Hepatocyte (in vitro differentiated cells): ENCODE measurements around the gene UBAP2L. TPM values are rescaled to one million over a fixed set of nuclear protein-coding genes. Genes with fewer than 3 reads are reported as not detected.
A peak's percentile ranks its signal among the peaks of the same experiment; 100 is the strongest.

ENCODE experiments used
- DNase-seq: peaks from one replicate; pipeline ENCODE4 v3.0.0-alpha.2; 2016; ENCODE audit warnings: low spot score
- H2AFZ ChIP-seq: fragments of 200-600 bp; sonication (generic); 2 replicates; pipeline ENCODE4 v1.6.0; 2016; ENCODE audit warnings: antibody characterized with exemption, mild to moderate bottlenecking
- H3K27ac ChIP-seq: fragments of 200-600 bp; sonication (generic); 2 replicates; pipeline ENCODE4 v1.5.1; 2016; ENCODE audit warnings: mild to moderate bottlenecking
- H3K27me3 ChIP-seq: fragments of 200-600 bp; sonication (generic); 2 replicates; pipeline ENCODE4 v1.6.1; 2016
- H3K36me3 ChIP-seq: fragments of 200-600 bp; sonication (generic); replicated peaks from 2 replicates; pipeline ENCODE4 v1.5.1; 2016; ENCODE audit warnings: low read depth; ENCODE audit not compliant: insufficient read depth
- H3K4me1 ChIP-seq: fragments of 200-600 bp; sonication (generic); 2 replicates; pipeline ENCODE4 v1.5.1; 2016; ENCODE audit warnings: mild to moderate bottlenecking, moderate library complexity; ENCODE audit not compliant: insufficient read depth
- H3K4me2 ChIP-seq: fragments of 200-600 bp; sonication (generic); 2 replicates; pipeline ENCODE4 v1.6.0; 2016
- H3K4me3 ChIP-seq: fragments of 200-600 bp; sonication (generic); 2 replicates; pipeline ENCODE4 v1.5.1; 2016; ENCODE audit warnings: mild to moderate bottlenecking
- H3K79me2 ChIP-seq: fragments of 200-600 bp; sonication (generic); 2 replicates; pipeline ENCODE4 v1.6.0; 2017; ENCODE audit warnings: mild to moderate bottlenecking
- H3K9me2 ChIP-seq: fragments of 200-600 bp; sonication (generic); replicated peaks from 2 replicates; pipeline ENCODE4 v1.6.0; 2017; ENCODE audit warnings: mild to moderate bottlenecking; ENCODE audit not compliant: insufficient read depth
- H3K9me3 ChIP-seq: fragments of 200-600 bp; sonication (generic); 2 replicates; pipeline ENCODE4 v1.5.1; 2016; ENCODE audit warnings: low read depth, mild to moderate bottlenecking
- H4K20me1 ChIP-seq: fragments of 200-600 bp; sonication (generic); 2 replicates; pipeline ENCODE4 v1.6.0; 2016; ENCODE audit warnings: mild to moderate bottlenecking; ENCODE audit not compliant: insufficient read depth, poor library complexity, severe bottlenecking
- EZH2 ChIP-seq: fragments of 200-600 bp; sonication (generic); IDR thresholded peaks from 2 replicates; pipeline ENCODE4 v1.6.1; 2016; ENCODE audit warnings: antibody characterized with exemption, mild to moderate bottlenecking, borderline replicate concordance
- EZH2phosphoT487 ChIP-seq: fragments of 200-600 bp; sonication (generic); IDR thresholded peaks from one replicate; pipeline ENCODE4 v1.6.1; 2018; ENCODE audit warnings: antibody characterized with exemption, mild to moderate bottlenecking, low read depth, moderate library complexity; ENCODE audit not compliant: unreplicated experiment, severe bottlenecking
- WGBS: methylation state at CpG from one replicate; pipeline ENCODE4 v1.1.6; 2016; ENCODE audit warnings: low lambda C conversion rate; ENCODE audit errors: missing lambda C conversion rate; 5-methylcytosine and 5-hydroxymethylcytosine counted together
- polyA plus RNA-seq: library from polyadenylated mRNA; unstranded; fragments of >200 nt; fragmentation: Nextera tagmentation; extraction: Ambion mirVana; gene quantifications from 2 replicates; pipeline ENCODE4 v1.2.1, GENCODE V29; 2016
- total RNA-seq: library from RNA; depleted of rRNA; stranded (reverse); fragments of >200 nt; gene quantifications from 2 replicates; pipeline ENCODE4 v1.2.3, GENCODE V29; 2014
- TF ChIP-seq, protein P1 (sequence below): fragments of 200-600 bp; sonication (generic); IDR thresholded peaks from 2 replicates; pipeline ENCODE4 v1.5.1; 2016; ENCODE audit warnings: antibody characterized with exemption, mild to moderate bottlenecking; ENCODE audit not compliant: poor library complexity

The UBAP2L gene
- total and polyA plus RNA-seq, 2 experiments from 2014 or later, result 103 to 119 TPM

DNA sequence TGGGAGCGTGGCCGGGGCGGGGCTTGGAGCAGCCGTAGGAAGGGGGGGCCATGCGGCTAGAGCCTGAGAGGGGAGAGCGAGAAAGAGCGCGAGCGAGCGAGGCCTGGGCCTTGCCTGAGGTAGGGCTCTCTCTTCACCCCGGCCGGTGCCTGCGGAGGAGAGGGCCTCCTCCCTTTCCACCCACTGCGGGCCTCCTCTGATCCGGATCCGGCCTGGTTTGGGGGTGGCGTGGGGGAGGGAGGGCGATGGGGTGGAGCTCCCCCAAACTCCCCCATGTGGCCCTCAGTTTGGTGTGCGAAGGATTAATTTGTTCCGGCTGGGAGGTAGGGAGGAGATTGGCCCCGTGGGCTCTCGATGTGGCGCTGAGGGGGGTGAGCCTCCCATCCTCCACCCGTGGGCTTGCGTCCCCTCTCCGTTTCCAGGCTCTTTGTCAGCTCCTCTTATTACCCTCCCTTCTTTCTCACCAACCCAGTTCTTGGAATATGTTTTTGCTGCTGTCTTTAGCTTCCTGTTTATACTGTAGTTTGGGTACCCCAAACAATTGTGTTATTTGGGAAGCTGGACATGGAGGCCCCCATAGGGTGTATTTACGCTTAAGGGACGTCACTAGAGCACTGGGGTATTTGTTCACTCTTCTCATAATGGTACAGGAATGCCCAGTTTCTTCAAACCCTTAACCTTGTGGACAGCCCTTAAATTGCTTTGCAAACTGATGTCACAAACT, 685 bp downstream of the UBAP2L start:
- peak overlapping the region; percentile 71 for H3K4me3 ChIP-seq
- no peaks in the 10 kb centered on the region for H3K36me3 ChIP-seq
- TF ChIP-seq, protein P1, sequence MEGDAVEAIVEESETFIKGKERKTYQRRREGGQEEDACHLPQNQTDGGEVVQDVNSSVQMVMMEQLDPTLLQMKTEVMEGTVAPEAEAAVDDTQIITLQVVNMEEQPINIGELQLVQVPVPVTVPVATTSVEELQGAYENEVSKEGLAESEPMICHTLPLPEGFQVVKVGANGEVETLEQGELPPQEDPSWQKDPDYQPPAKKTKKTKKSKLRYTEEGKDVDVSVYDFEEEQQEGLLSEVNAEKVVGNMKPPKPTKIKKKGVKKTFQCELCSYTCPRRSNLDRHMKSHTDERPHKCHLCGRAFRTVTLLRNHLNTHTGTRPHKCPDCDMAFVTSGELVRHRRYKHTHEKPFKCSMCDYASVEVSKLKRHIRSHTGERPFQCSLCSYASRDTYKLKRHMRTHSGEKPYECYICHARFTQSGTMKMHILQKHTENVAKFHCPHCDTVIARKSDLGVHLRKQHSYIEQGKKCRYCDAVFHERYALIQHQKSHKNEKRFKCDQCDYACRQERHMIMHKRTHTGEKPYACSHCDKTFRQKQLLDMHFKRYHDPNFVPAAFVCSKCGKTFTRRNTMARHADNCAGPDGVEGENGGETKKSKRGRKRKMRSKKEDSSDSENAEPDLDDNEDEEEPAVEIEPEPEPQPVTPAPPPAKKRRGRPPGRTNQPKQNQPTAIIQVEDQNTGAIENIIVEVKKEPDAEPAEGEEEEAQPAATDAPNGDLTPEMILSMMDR, result no peak
- TF ChIP-seq EZH2phosphoT487, result no peak
- TF ChIP-seq EZH2, result no peak
- peak overlapping the region; percentile 100 for H3K27ac ChIP-seq
- DNase-seq, result peak; percentile 75
- peaks cover 58% of the 10 kb centered on the region for H4K20me1 ChIP-seq
- no peaks in the 10 kb centered on the region for H3K27me3 ChIP-seq
- peak overlapping the region; percentile 85 for H3K4me2 ChIP-seq
- H3K4me1 ChIP-seq, result peaks cover 30% of the 10 kb centered on the region
- no peaks in the 10 kb centered on the region for H3K9me3 ChIP-seq
- H3K9me2 ChIP-seq, result no peaks in the 10 kb centered on the region
- 1% methylated on average over 17 of the region's 28 CpGs for WGBS
- H2AFZ ChIP-seq, result peak overlapping the region; percentile 29
- peaks cover 91% of the 10 kb centered on the region for H3K79me2 ChIP-seq

DNA sequence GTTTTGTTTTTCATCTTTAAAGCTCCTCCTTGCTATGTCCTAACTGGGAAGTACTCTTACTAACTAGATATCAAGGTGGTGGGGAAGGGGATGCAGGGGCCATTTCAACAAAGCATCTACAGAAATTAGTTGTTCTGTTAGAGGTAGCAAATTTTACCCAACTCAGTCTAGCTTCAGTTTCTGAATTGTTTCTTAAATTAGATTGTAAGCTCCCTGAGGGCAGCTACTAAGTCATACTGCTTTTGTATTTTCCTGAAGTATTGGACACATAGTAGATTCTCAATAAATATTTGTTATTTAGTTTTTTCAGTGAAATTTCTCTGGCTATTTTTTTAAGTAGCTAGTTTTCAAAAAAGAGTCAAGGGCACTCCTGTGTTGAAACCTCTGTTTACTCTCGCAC, 1.8 kb downstream of the UBAP2L start:
- H4K20me1 ChIP-seq, result peaks cover 65% of the 10 kb centered on the region
- H3K27me3 ChIP-seq, result no peaks in the 10 kb centered on the region
- TF ChIP-seq, protein P1, result no peak
- TF ChIP-seq EZH2phosphoT487, result no peak
- TF ChIP-seq EZH2, result no peak
- H3K4me1 ChIP-seq, result peaks cover 30% of the 10 kb centered on the region
- peak overlapping the region; percentile 100 for H3K27ac ChIP-seq
- no peaks in the 10 kb centered on the region for H3K36me3 ChIP-seq
- no peak overlapping the region for H2AFZ ChIP-seq
- H3K79me2 ChIP-seq, result peaks cover 91% of the 10 kb centered on the region
- no peak for DNase-seq
- WGBS, result 92% methylated on average over 1 of the region's 1 CpG
- H3K4me2 ChIP-seq, result peak overlapping the region; percentile 85
- H3K4me3 ChIP-seq, result peak overlapping the region; percentile 71
- no peaks in the 10 kb centered on the region for H3K9me2 ChIP-seq
- no peaks in the 10 kb centered on the region for H3K9me3 ChIP-seq

DNA sequence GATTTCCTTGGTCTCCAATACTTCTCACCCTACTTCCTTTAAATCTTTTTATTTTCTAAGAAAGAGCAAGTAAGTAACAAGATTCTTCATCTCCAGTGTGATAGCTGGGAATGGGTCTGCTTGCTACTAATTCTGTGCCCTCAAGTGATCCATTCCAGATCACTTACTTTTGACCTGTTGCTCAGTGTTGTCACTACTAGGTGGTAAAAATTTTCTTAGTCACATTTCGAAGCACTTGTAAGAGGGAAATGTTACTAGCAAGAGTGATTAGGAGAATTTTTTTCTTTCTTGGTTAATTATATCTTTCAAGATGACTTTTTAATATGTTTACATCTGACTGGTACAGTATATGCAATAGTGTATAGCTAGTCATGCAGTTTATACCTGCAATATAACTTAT, 2.2 kb downstream of the UBAP2L start:
- H3K4me3 ChIP-seq, result peak overlapping the region; percentile 1
- peak overlapping the region; percentile 100 for H3K27ac ChIP-seq
- 44% methylated on average over 1 of the region's 1 CpG for WGBS

More for the DNA sequence above, 2.2 kb downstream of the UBAP2L start:
- H3K9me3 ChIP-seq, result no peaks in the 10 kb centered on the region
- peaks cover 30% of the 10 kb centered on the region for H3K4me1 ChIP-seq
- no peak for DNase-seq
- H4K20me1 ChIP-seq, result peaks cover 64% of the 10 kb centered on the region
- no peaks in the 10 kb centered on the region for H3K9me2 ChIP-seq
- peaks cover 91% of the 10 kb centered on the region for H3K79me2 ChIP-seq
- H3K27me3 ChIP-seq, result no peaks in the 10 kb centered on the region
- H3K36me3 ChIP-seq, result no peaks in the 10 kb centered on the region
- H3K4me2 ChIP-seq, result peak overlapping the region; percentile 85
- H2AFZ ChIP-seq, result no peak overlapping the region
- no peak for TF ChIP-seq EZH2
- TF ChIP-seq EZH2phosphoT487, result no peak
- TF ChIP-seq, protein P1, result no peak
